ENCODE results near the gene CGREF1.
A peak's percentile ranks its signal among the peaks of the same experiment; 100 is the strongest.

The CGREF1 gene

DNA sequence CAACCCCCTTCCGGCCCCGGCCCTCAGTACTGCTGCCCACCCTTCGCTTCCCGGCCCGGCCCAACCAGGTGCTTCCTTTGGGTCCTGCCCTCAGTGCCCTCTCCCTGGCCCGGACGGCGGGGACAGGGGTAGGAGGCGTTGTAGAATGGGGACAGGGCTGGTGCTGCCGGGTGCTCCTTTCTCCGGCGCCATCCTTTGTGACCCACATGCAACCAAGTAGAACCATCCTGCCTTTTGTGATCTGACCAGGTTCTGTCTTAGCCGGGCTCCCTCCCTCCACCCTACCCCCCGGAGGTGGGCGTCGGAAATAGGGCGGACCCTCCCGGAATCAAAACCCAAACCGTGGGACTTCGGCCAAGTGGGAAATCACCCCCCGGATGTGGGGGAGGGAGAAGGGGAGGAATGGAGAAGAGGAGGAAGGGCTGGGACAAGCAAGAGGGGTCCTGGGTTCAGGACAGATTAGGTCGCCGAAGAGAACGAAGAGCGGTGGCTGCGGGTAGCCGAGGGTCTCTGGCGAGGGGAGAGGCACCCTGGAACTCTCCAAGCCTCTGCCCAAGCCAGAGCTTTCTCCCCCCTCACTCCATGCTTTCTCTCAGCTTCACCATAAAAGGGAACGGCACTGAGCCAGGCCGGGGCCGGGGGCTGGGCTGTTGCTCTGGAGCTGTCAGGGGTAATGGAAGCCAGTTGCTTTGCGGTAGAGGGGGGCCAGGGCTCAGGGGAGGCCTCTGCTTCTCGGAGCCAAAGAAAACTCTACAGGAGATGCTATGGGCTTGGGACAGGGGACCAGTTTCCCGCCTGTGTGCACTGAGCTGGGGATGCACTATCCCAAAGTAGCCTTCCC lies 46.7 kb downstream of the CGREF1 start:
- peaks cover 26% of the 10 kb centered on the region for H3K36me3 ChIP-seq (replicated peaks)
- in situ Hi-C loops (cut with HindIII; ENCODE audit: low pct_ligation_motif_present, low sequenced_read_pairs) = no loop called here
- no peaks in the 10 kb centered on the region for H3K27me3 ChIP-seq (replicated peaks)
- TF ChIP-seq CTCF (IDR thresholded peaks at IDR 0.05; ENCODE audit: low read depth, low read length, missing control alignments) = no peak
- peak overlapping the region; percentile 81 for H3K27ac ChIP-seq
- no peak for DNase-seq
- H3K4me3 ChIP-seq (ENCODE audit: low read depth, low read length) = peak overlapping the region; percentile 61

GRCh38 chr2:27071277-27071989 lies 47.5 kb downstream of the CGREF1 start, which contains the start of gene OST4:
TSS of gene OST4 (minus strand) at chr2:27071654.
- H3K4me3 ChIP-seq (ENCODE audit: low read depth, low read length) = peak within 1 kb of the TSS; percentile 99
- TF ChIP-seq CTCF (IDR thresholded peaks at IDR 0.05; ENCODE audit: low read depth, low read length, missing control alignments) = no peak
- DNase-seq = peak; percentile 88

DNA sequence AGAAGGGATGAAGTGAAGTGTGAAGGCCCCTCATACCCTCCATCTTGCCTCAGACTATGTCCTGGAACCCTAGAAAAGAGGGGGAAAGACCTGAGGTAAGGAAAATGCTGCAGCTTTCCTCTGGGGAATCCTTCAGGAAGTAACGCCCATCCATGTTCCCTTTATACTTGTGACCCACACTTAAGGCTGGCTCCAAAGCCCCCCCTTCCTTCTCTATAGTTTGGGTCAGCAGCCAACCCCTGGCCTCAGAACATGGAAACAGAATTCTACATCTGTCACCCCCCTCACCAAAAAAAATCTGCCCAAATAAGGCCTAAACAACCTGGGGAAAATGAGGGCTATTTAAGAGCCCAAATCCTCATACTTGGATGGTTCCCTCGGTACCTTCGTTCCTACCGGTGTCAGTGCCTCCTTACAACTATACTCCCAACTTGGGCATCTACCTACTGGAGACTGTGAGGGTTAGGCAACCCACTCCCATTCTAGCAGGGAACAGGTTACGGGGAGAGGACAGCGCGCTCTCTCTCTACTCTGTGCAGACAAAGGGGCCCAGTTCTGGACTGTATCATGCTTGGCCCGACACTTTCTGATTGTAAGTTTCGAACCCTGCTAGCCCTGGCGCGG lies 48.2 kb downstream of the CGREF1 start:
- TF ChIP-seq CTCF (IDR thresholded peaks at IDR 0.05; ENCODE audit: low read depth, low read length, missing control alignments) = no peak
- in situ Hi-C loops (cut with HindIII; ENCODE audit: low pct_ligation_motif_present, low sequenced_read_pairs) = no loop called here
- DNase-seq = no peak

More at GRCh38 chr2:27071277-27071989, 47.5 kb downstream of the CGREF1 start, which contains the start of gene OST4:
- in situ Hi-C loops (cut with HindIII; ENCODE audit: low pct_ligation_motif_present, low sequenced_read_pairs) = no loop called here
- peak within 1 kb of the TSS; percentile 81 for H3K27ac ChIP-seq
- peaks cover 29% of the 10 kb centered on the region for H3K36me3 ChIP-seq (replicated peaks)
- no peaks in the 10 kb centered on the region for H3K27me3 ChIP-seq (replicated peaks)

GRCh38 chr2:27069961-27070618 lies 48.8 kb downstream of the CGREF1 start:
- no peak for TF ChIP-seq CTCF (IDR thresholded peaks at IDR 0.05; ENCODE audit: low read depth, low read length, missing control alignments)
- no peak for DNase-seq
- in situ Hi-C loops (cut with HindIII; ENCODE audit: low pct_ligation_motif_present, low sequenced_read_pairs) = no loop called here
- H3K27me3 ChIP-seq (replicated peaks) = no peaks in the 10 kb centered on the region
- H3K27ac ChIP-seq = no peak overlapping the region
- H3K36me3 ChIP-seq (replicated peaks) = peaks cover 40% of the 10 kb centered on the region
- H3K4me3 ChIP-seq (ENCODE audit: low read depth, low read length) = peak overlapping the region; percentile 99

More for the DNA sequence above, 48.2 kb downstream of the CGREF1 start:
- Histone ChIP-seq H3K4me3 (ENCODE audit: low read depth, low read length) (peak overlapping the region; percentile 99), H3K27ac (peak overlapping the region; percentile 81), H3K27me3 (replicated peaks) (no peaks in the 10 kb centered on the region), H3K36me3 (replicated peaks) (peaks cover 34% of the 10 kb centered on the region)

DNA sequence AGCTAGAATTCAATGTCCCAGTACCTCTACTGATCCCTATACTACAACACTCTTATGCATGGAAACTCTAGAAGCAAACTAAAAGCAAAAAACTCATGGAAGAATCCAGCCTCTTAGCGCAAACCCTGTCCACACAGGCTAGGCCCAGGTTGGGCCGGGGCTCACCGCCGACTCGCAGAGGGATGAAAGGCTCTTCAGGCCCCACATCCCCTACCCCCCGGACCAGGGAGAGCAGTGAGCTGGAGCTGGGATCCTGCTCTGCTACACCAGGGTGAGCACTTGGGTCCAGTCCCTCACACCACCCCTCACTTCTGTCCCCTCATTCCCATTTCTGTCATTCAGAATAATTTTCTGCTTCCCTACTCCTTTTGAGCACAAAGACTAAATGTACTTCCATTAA lies 49.5 kb downstream of the CGREF1 start:
- Histone ChIP-seq H3K27ac (no peak overlapping the region), H3K36me3 (replicated peaks) (peaks cover 44% of the 10 kb centered on the region), H3K27me3 (replicated peaks) (no peaks in the 10 kb centered on the region), H3K4me3 (ENCODE audit: low read depth, low read length) (peak overlapping the region; percentile 99)
- no peak for TF ChIP-seq CTCF (IDR thresholded peaks at IDR 0.05; ENCODE audit: low read depth, low read length, missing control alignments)
- no peak for DNase-seq
- in situ Hi-C loops (cut with HindIII; ENCODE audit: low pct_ligation_motif_present, low sequenced_read_pairs) = no loop called here
